WTC11 (cell line): Measurements from ENCODE around the gene SLC38A10. TPM values are rescaled to one million over a fixed set of nuclear protein-coding genes. Genes with fewer than 3 reads are reported as not detected.

Source experiments
- ATAC-seq: fragments of 200-7000 bp; cut with Tn5 transposase; 2 replicates; pipeline ENCODE4 v1.10.0; 2021; ENCODE audit warnings: mild to moderate bottlenecking, moderate library complexity
- CTCF ChIA-PET: fragments of 300-600 bp; sonication (Branson Sonifier 250); formaldehyde crosslinking; loops from one replicate; lab custom pipeline; 2021; ENCODE audit warnings: antibody characterized with exemption; lab: Charles Lee
- POLR2A ChIA-PET: fragments of 350-600 bp; sonication (Branson Sonifier 250); formaldehyde crosslinking; loops from one replicate; lab custom pipeline; 2021; ENCODE audit warnings: antibody characterized with exemption; lab: Charles Lee
- DNase-seq: peaks from one replicate; pipeline ENCODE4 v3.0.0; 2021; ENCODE audit warnings: low spot score
- H3K27ac Mint-ChIP-seq: 2 replicates; pipeline ENCODE4 v1.8.0; 2021; ENCODE audit warnings: mixed read lengths
- H3K27me3 Mint-ChIP-seq: 2 replicates; pipeline ENCODE4 v1.8.0; 2021; ENCODE audit warnings: low read depth, mild to moderate bottlenecking, moderate library complexity, mixed read lengths
- H3K36me3 Mint-ChIP-seq: 2 replicates; pipeline ENCODE4 v1.8.0; 2021; ENCODE audit warnings: mixed read lengths
- H3K4me1 Mint-ChIP-seq: 2 replicates; pipeline ENCODE4 v1.8.0; 2022; ENCODE audit warnings: mixed read lengths
- H3K4me3 Mint-ChIP-seq: 2 replicates; pipeline ENCODE4 v1.8.0; 2021; ENCODE audit warnings: mild to moderate bottlenecking, moderate library complexity, mixed read lengths
- H3K9me3 Mint-ChIP-seq: 2 replicates; pipeline ENCODE4 v1.8.0; 2021; ENCODE audit warnings: mixed read lengths
- CREB1 ChIP-seq: sonication (generic); formaldehyde crosslinking; IDR thresholded peaks from 2 replicates; pipeline ENCODE4 v1.8.0; 2023; ENCODE audit warnings: mild to moderate bottlenecking, missing genetic modification reagents
- FOXK1 ChIP-seq: sonication (generic); formaldehyde crosslinking; IDR thresholded peaks from 2 replicates; pipeline ENCODE4 v1.8.0; 2022; ENCODE audit warnings: mild to moderate bottlenecking, moderate library complexity, missing genetic modification reagents
- GABPB1 ChIP-seq: sonication (generic); formaldehyde crosslinking; IDR thresholded peaks from 2 replicates; pipeline ENCODE4 v1.8.1; 2023; ENCODE audit warnings: mild to moderate bottlenecking, missing genetic modification reagents
- HMGA2 ChIP-seq: fragments of 250-450 bp; sonication (Bioruptor Pico); IDR thresholded peaks from 2 replicates; pipeline ENCODE4 v1.4.0; 2021; ENCODE audit warnings: mild to moderate bottlenecking, moderate library complexity
- IRF2 ChIP-seq: sonication (generic); formaldehyde crosslinking; IDR thresholded peaks from 2 replicates; pipeline ENCODE4 v1.8.0; 2022; ENCODE audit warnings: low read depth, missing genetic modification reagents, borderline replicate concordance
- ZNF219 ChIP-seq: sonication (generic); formaldehyde crosslinking; IDR thresholded peaks from 2 replicates; pipeline ENCODE4 v1.8.0; 2023; ENCODE audit warnings: missing genetic modification reagents, mild to moderate bottlenecking, borderline replicate concordance
- total RNA-seq: library from RNA; stranded (reverse); gene quantifications from 3 replicates; pipeline ENCODE4 v1.2.3, GENCODE V29; 2021
- TF ChIP-seq, protein P1 (sequence below): fragments of 250-450 bp; sonication (Bioruptor Pico); IDR thresholded peaks from 2 replicates; pipeline ENCODE4 v2.1.2; 2022; ENCODE audit warnings: mild to moderate bottlenecking, moderate library complexity
- TF ChIP-seq, protein P2 (sequence below): sonication (generic); formaldehyde crosslinking; IDR thresholded peaks from 2 replicates; pipeline ENCODE4 v1.8.0; 2023; ENCODE audit warnings: missing genetic modification reagents
- TF ChIP-seq, protein P3 (sequence below): sonication (generic); formaldehyde crosslinking; IDR thresholded peaks from 2 replicates; pipeline ENCODE4 v1.8.1; 2022; ENCODE audit warnings: mild to moderate bottlenecking, moderate library complexity, missing genetic modification reagents
- TF ChIP-seq, protein P4 (sequence below): fragments of 200-600 bp; IDR thresholded peaks from 2 replicates; pipeline ENCODE4 v1.8.0; 2022; ENCODE audit warnings: antibody characterized with exemption
- TF ChIP-seq, protein P5 (sequence below): sonication (generic); formaldehyde crosslinking; IDR thresholded peaks from 2 replicates; pipeline ENCODE4 v1.8.1; 2022; ENCODE audit warnings: mild to moderate bottlenecking, missing genetic modification reagents, moderate library complexity, borderline replicate concordance
- TF ChIP-seq, protein P6 (sequence below): sonication (generic); formaldehyde crosslinking; IDR thresholded peaks from 2 replicates; pipeline ENCODE4 v1.8.0; 2022; ENCODE audit warnings: missing genetic modification reagents
- TF ChIP-seq, protein P7 (sequence below): sonication (generic); formaldehyde crosslinking; IDR thresholded peaks from 2 replicates; pipeline ENCODE4 v1.8.0; 2022; ENCODE audit warnings: mild to moderate bottlenecking, missing genetic modification reagents

SLC38A10 gene
- total RNA-seq, 1 experiment from 2014 or later = 47.0 TPM

DNA sequence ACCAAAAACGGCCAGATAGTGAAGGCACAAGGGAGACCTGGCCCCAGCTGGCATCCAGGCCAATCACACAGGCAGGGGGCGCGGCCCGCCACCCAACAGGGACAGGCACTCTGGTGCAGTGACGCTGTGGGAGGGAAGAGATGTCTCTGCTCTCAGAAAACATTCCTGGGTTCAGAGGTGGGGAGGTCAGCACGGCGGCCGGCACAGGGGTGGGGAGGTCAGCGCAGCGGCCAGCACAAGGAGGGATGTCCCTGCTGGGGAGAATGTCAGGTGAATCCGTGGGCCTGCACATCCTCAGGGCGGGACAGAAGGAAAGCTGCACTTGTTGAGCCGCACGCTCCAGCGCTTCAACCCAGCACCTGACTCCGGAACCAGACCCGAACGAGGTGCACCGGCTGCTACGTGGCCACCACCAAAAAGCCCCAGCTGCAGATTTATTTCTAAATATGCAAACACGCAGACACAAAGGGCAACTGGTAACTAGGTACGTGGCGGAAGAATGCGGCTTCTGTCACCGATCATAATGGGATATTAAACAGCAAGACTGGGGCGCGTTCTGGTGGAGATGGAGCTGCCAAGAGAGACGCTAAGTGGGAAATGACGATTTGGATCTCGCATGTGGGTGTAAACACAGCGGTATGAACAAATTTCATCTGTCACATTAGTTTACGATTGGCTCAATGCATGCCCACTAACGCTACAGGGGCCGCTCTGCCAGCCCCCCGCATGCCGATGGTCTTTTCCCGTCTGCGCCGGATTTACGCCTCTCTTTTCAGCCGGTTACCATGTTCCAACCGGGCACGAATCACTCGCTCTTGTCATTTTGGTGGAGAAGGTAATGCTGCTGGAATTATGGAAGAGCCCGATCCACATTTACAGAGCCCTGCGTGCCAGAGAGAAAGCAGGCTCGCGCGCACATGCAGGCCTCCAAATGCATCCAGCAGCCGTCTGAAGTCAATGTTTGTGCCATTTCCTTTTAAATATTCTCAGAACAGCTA, 15.5 kb downstream of the SLC38A10 start (continued):
- TF ChIP-seq, protein P1, sequence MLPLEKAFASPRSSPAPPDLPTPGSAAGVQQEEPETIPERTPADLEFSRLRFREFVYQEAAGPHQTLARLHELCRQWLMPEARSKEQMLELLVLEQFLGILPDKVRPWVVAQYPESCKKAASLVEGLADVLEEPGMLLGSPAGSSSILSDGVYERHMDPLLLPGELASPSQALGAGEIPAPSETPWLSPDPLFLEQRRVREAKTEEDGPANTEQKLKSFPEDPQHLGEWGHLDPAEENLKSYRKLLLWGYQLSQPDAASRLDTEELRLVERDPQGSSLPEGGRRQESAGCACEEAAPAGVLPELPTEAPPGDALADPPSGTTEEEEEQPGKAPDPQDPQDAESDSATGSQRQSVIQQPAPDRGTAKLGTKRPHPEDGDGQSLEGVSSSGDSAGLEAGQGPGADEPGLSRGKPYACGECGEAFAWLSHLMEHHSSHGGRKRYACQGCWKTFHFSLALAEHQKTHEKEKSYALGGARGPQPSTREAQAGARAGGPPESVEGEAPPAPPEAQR (CRISPR knock-in tag) = no peak
- TF ChIP-seq GABPB1 (CRISPR knock-in tag) = no peak
- TF ChIP-seq, protein P2, sequence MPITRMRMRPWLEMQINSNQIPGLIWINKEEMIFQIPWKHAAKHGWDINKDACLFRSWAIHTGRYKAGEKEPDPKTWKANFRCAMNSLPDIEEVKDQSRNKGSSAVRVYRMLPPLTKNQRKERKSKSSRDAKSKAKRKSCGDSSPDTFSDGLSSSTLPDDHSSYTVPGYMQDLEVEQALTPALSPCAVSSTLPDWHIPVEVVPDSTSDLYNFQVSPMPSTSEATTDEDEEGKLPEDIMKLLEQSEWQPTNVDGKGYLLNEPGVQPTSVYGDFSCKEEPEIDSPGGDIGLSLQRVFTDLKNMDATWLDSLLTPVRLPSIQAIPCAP = no peak
- TF ChIP-seq ZNF219 = no peak
- TF ChIP-seq, protein P3, sequence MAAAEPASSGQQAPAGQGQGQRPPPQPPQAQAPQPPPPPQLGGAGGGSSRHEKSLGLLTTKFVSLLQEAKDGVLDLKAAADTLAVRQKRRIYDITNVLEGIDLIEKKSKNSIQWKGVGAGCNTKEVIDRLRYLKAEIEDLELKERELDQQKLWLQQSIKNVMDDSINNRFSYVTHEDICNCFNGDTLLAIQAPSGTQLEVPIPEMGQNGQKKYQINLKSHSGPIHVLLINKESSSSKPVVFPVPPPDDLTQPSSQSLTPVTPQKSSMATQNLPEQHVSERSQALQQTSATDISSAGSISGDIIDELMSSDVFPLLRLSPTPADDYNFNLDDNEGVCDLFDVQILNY = no peak

DNA sequence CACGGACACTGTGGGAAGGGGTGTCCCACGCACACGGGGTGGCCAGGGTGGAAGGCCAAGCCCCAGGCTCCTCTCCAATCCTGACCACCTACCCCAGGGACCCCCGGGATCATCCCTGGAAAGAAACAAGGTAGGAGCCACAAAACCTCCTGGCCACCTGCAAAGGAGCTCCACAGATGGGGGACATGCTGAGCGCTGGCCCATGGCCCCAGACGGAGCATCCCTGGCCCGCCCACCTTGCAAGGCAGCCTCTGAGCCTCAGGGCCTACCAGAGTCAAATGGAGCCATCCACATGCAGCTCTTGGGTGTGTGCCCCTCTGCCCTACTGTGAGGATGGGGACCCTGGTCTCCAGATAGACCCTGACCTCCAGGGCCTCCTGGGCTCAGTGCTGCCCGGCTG, 16.3 kb downstream of the SLC38A10 start:
- no peaks in the 10 kb centered on the region for H3K4me1 Mint-ChIP-seq
- no peak for ATAC-seq
- H3K27ac Mint-ChIP-seq = no peak overlapping the region
- ChIA-PET CTCF (interaction anchor here (1.1 to 1.4 kb wide), 2 partner anchors 13 to 205 kb away, joined by 3 to 4 read pairs; no protein-coding TSS in a partner anchor), POLR2A (no interaction called here)
- H3K27me3 Mint-ChIP-seq = no peaks in the 10 kb centered on the region
- TF ChIP-seq, protein P4, sequence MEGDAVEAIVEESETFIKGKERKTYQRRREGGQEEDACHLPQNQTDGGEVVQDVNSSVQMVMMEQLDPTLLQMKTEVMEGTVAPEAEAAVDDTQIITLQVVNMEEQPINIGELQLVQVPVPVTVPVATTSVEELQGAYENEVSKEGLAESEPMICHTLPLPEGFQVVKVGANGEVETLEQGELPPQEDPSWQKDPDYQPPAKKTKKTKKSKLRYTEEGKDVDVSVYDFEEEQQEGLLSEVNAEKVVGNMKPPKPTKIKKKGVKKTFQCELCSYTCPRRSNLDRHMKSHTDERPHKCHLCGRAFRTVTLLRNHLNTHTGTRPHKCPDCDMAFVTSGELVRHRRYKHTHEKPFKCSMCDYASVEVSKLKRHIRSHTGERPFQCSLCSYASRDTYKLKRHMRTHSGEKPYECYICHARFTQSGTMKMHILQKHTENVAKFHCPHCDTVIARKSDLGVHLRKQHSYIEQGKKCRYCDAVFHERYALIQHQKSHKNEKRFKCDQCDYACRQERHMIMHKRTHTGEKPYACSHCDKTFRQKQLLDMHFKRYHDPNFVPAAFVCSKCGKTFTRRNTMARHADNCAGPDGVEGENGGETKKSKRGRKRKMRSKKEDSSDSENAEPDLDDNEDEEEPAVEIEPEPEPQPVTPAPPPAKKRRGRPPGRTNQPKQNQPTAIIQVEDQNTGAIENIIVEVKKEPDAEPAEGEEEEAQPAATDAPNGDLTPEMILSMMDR = no peak
- TF ChIP-seq FOXK1 (CRISPR knock-in tag) = no peak
- TF ChIP-seq, protein P5, sequence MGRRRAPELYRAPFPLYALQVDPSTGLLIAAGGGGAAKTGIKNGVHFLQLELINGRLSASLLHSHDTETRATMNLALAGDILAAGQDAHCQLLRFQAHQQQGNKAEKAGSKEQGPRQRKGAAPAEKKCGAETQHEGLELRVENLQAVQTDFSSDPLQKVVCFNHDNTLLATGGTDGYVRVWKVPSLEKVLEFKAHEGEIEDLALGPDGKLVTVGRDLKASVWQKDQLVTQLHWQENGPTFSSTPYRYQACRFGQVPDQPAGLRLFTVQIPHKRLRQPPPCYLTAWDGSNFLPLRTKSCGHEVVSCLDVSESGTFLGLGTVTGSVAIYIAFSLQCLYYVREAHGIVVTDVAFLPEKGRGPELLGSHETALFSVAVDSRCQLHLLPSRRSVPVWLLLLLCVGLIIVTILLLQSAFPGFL (CRISPR knock-in tag) = no peak
- TF ChIP-seq, protein P6, sequence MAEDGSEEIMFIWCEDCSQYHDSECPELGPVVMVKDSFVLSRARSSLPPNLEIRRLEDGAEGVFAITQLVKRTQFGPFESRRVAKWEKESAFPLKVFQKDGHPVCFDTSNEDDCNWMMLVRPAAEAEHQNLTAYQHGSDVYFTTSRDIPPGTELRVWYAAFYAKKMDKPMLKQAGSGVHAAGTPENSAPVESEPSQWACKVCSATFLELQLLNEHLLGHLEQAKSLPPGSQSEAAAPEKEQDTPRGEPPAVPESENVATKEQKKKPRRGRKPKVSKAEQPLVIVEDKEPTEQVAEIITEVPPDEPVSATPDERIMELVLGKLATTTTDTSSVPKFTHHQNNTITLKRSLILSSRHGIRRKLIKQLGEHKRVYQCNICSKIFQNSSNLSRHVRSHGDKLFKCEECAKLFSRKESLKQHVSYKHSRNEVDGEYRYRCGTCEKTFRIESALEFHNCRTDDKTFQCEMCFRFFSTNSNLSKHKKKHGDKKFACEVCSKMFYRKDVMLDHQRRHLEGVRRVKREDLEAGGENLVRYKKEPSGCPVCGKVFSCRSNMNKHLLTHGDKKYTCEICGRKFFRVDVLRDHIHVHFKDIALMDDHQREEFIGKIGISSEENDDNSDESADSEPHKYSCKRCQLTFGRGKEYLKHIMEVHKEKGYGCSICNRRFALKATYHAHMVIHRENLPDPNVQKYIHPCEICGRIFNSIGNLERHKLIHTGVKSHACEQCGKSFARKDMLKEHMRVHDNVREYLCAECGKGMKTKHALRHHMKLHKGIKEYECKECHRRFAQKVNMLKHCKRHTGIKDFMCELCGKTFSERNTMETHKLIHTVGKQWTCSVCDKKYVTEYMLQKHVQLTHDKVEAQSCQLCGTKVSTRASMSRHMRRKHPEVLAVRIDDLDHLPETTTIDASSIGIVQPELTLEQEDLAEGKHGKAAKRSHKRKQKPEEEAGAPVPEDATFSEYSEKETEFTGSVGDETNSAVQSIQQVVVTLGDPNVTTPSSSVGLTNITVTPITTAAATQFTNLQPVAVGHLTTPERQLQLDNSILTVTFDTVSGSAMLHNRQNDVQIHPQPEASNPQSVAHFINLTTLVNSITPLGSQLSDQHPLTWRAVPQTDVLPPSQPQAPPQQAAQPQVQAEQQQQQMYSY (CRISPR knock-in tag) = no peak
- TF ChIP-seq CREB1 (CRISPR knock-in tag) = no peak
- TF ChIP-seq, protein P7, sequence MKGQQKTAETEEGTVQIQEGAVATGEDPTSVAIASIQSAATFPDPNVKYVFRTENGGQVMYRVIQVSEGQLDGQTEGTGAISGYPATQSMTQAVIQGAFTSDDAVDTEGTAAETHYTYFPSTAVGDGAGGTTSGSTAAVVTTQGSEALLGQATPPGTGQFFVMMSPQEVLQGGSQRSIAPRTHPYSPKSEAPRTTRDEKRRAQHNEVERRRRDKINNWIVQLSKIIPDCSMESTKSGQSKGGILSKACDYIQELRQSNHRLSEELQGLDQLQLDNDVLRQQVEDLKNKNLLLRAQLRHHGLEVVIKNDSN (CRISPR knock-in tag) = no peak
- TF ChIP-seq HMGA2 (CRISPR knock-in tag) = no peak
- TF ChIP-seq IRF2 (CRISPR knock-in tag) = no peak
- H3K9me3 Mint-ChIP-seq = no peaks in the 10 kb centered on the region
- DNase-seq = no peak
- H3K4me3 Mint-ChIP-seq = no peak overlapping the region
- peaks cover 14% of the 10 kb centered on the region for H3K36me3 Mint-ChIP-seq
